OCI-LY1 (cell line): ENCODE measurements around the gene FOXE1.

Experiments used
- EZH2 ChIP-seq: fragments of 200-600 bp; sonication (generic), shearing (Covaris generic); IDR thresholded peaks from 2 replicates; pipeline ENCODE4 v1.8.0; 2017; ENCODE audit warnings: borderline replicate concordance, mixed run types, mild to moderate bottlenecking, antibody characterized with exemption, low read length, moderate library complexity, mixed read lengths
- TF ChIP-seq, protein P1 (sequence below): fragments of 200-600 bp; sonication (generic), shearing (Covaris generic); IDR thresholded peaks from 2 replicates; pipeline ENCODE4 v1.5.1; 2017; ENCODE audit warnings: mild to moderate bottlenecking, antibody characterized with exemption, low read length, moderate library complexity, mixed read lengths

DNA sequence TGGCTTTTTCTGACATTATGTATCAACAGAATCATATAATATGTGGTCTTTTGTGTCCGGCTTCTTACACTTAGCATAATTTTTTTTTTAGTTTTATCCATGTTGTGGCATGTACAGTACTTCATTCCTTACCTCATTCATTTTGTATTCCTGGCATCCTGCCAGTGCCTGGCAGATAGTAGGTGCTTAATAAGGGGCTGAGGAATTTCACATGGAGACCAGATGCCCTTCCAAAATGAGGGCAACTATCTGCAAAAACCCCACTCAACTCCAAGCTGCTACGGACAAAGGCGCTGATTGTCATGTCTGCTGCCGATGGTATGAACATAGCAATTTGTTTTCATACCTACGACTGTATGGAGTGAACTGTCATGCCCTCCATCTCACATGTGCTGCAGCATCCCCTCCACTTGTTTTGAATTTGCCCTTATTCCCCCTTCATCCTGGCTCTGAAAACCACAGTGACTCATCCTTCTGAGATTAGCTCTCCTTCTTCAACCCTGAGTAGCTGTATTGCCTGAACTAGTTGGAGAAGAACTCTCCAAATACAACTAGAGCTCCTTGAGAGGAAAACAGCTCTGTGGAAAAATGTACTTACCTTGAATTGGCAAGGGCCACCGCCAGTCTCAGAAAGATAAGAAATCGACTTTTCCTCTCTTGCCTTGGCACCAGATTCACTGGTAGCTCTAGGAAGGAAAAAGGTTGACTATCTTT lies 41.3 kb upstream of the FOXE1 start:
- TF ChIP-seq, protein P1, sequence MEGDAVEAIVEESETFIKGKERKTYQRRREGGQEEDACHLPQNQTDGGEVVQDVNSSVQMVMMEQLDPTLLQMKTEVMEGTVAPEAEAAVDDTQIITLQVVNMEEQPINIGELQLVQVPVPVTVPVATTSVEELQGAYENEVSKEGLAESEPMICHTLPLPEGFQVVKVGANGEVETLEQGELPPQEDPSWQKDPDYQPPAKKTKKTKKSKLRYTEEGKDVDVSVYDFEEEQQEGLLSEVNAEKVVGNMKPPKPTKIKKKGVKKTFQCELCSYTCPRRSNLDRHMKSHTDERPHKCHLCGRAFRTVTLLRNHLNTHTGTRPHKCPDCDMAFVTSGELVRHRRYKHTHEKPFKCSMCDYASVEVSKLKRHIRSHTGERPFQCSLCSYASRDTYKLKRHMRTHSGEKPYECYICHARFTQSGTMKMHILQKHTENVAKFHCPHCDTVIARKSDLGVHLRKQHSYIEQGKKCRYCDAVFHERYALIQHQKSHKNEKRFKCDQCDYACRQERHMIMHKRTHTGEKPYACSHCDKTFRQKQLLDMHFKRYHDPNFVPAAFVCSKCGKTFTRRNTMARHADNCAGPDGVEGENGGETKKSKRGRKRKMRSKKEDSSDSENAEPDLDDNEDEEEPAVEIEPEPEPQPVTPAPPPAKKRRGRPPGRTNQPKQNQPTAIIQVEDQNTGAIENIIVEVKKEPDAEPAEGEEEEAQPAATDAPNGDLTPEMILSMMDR = no peak
- TF ChIP-seq EZH2 = no peak
